IPS-15b (cell line): ENCODE measurements around the gene CTCF.
A peak's percentile ranks its signal among the peaks of the same experiment; 100 is the strongest.

Experiments
- H3K27me3 ChIP-seq: one replicate; pipeline ENCODE4 v1.6.1; 2013; ENCODE audit warnings: low read length; ENCODE audit not compliant: control insufficient read depth, insufficient read depth
- H3K36me3 ChIP-seq: one replicate; pipeline ENCODE4 v1.6.1; 2013; ENCODE audit warnings: low read length; ENCODE audit not compliant: control insufficient read depth, insufficient read depth
- H3K4me1 ChIP-seq: one replicate; pipeline ENCODE4 v1.6.1; 2013; ENCODE audit warnings: mild to moderate bottlenecking, low read length; ENCODE audit not compliant: control insufficient read depth, insufficient read depth
- H3K4me3 ChIP-seq: one replicate; pipeline ENCODE4 v1.5.1; 2013; ENCODE audit warnings: low read depth, low read length
- H3K9ac ChIP-seq: one replicate; pipeline ENCODE4 v1.6.1; 2013; ENCODE audit warnings: low read depth, mild to moderate bottlenecking, low read length
- H3K9me3 ChIP-seq: one replicate; pipeline ENCODE4 v1.6.1; 2013; ENCODE audit warnings: mild to moderate bottlenecking, low read length; ENCODE audit not compliant: control insufficient read depth, insufficient read depth

CTCF gene

DNA sequence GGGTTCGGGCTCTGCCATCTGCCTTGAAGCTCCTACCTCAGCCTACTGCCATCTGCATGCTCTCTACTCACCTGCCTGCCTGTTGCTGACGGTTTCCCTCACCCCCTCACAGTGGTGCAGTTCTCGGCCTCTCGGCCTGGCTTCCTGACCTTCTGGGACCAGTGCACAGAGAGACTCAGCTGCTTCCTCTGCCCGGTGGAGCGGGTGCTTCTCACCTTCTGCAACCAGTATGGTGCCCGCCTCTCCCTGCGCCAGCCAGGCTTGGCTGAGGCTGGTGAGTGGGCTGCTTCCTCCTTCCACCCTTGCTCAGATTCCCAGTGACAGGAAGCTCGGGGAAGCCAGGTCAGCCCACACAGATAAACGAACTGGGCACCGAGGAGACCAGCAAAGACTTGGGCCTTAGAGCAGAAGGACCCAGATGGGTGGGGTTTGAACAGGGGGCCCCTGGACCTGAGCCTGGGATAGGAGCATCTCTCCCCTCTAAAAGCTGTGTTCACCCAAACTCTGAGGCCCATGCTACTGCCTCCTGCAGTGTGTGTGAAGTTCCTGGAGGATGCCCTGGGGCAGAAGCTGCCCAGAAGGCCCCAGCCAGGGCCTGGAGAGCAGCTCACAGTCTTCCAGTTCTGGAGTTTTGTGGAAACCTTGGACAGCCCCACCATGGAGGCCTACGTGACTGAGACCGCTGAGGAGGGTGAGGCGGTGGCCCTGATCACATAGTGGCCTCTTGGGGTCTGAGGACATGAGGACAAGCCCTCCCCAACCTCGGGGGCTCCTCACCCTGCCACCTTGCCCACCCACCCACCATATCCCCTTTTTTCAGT, 17.3 kb upstream of the CTCF start:
- H3K9me3 ChIP-seq = no peaks in the 10 kb centered on the region
- no peak overlapping the region for H3K9ac ChIP-seq
- no peaks in the 10 kb centered on the region for H3K27me3 ChIP-seq
- peaks cover 2% of the 10 kb centered on the region for H3K4me1 ChIP-seq
- no peak overlapping the region for H3K4me3 ChIP-seq
- peaks cover 42% of the 10 kb centered on the region for H3K36me3 ChIP-seq

DNA sequence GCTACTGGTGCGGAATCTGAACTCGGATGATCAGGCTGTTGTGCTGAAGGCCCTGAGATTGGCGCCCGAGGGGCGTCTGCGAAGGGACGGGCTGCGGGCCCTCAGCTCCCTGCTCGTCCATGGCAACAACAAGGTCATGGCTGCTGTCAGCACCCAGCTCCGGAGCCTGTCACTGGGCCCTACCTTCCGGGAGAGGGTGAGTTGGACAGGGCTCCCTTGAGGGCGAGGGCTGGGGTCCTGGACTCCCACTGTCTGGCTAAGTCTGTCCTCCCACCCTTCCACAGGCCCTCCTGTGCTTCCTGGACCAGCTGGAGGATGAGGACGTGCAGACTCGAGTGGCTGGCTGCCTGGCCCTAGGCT, 16.7 kb upstream of the CTCF start:
- H3K36me3 ChIP-seq = peaks cover 36% of the 10 kb centered on the region
- H3K9me3 ChIP-seq = no peaks in the 10 kb centered on the region
- peaks cover 2% of the 10 kb centered on the region for H3K4me1 ChIP-seq
- H3K4me3 ChIP-seq = no peak overlapping the region
- no peak overlapping the region for H3K9ac ChIP-seq
- no peaks in the 10 kb centered on the region for H3K27me3 ChIP-seq

DNA sequence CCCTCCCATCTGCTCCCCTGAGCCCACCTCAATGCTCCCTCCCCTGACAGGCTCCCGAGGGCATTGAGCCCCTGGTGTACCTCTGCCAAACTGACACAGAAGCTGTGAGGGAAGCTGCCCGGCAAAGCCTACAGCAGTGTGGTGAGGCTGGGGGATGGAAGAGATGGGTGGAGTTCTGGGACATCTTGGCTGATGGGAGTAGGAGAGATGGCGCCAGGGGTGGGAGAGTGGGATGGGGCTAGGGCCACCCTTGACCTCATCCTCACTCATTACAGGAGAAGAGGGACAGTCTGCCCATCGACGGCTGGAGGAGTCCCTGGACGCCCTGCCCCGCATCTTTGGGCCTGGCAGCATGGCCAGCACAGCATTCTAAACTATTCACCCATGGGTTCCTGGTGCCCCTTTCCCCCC, 16.2 kb upstream of the CTCF start:
- Histone ChIP-seq H3K4me3 (no peak overlapping the region), H3K9me3 (no peaks in the 10 kb centered on the region), H3K4me1 (peaks cover 2% of the 10 kb centered on the region), H3K9ac (no peak overlapping the region), H3K36me3 (peaks cover 34% of the 10 kb centered on the region), H3K27me3 (no peaks in the 10 kb centered on the region)

DNA sequence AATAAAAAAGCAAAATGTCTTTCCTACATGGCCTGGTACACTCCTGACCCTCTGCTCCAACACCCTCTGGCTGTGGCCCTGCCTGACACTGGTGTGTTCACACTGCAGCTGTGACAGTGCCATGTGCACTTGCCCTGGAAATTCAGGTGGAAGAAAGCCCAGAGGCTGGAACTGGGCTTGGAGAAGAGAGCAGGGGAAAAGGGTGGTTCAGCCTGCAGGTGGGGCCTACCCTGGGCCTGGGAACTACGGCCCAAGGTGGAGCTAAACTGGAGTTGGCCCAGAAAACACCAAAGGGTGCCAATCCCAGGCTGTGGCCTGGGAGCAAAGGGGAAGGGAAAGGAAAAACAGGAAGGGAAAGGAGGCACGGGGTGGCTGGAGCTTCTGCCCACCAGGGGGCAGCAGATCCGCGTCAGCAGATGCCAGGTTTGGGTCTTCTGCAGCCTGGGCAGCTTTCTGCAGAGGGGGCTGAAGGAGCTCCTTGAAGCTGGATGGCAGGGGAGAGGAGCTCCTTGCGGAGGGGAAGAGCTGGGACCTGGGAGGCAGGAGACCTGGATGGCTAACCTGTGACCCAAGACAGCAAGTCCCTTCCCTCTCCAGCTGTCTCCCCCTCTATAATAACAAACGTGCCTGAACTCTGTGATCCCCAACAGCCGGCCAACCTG, 15.4 kb upstream of the CTCF start:
- Histone ChIP-seq H3K27me3 (no peaks in the 10 kb centered on the region), H3K9me3 (no peaks in the 10 kb centered on the region), H3K36me3 (peaks cover 29% of the 10 kb centered on the region), H3K4me3 (no peak overlapping the region), H3K9ac (no peak overlapping the region), H3K4me1 (peaks cover 2% of the 10 kb centered on the region)

DNA sequence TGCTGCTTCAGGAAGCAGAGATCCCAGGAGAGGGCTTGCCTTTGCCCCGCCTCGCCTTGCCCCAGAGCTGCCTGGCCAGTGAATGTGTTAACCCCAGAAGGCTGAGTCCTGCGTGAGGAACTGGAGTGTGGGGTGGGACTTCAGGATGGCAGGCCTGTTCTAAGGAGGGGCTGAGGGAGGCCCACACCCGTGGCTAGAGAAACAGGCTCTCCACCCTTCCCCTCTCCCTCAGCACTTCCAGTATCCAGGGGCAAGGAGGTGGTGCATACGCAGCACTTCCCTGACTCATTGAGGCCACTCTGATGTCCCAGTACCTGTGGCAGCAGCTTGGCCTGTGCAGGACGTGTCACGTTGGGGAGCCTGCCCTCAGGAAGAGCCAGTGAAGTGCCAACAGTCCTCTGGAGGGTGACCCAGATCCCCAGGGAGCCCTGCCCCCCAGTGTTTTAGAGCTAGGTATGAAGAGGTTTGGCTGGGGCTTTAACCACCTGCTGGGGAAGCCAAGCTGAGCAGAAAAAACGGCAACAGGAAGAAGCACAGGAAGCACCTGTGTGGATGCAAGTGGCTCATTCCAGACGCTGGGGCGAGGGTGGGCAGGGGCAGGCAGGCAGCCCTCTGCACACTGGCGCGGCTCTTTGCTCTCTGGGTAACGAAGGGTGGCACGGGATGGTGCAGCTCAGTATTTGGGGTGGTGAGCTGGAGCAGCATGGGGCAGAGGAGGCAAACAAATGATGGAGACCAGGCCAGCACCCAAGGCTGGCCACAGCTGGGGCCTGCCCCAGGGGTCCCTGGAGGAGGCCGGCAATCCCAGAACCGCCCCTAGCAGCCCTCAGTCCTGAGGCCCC, 14.7 kb upstream of the CTCF start:
- peaks cover 25% of the 10 kb centered on the region for H3K36me3 ChIP-seq
- no peak overlapping the region for H3K9ac ChIP-seq
- no peaks in the 10 kb centered on the region for H3K9me3 ChIP-seq
- no peak overlapping the region for H3K4me3 ChIP-seq
- peaks cover 2% of the 10 kb centered on the region for H3K4me1 ChIP-seq
- no peaks in the 10 kb centered on the region for H3K27me3 ChIP-seq

DNA sequence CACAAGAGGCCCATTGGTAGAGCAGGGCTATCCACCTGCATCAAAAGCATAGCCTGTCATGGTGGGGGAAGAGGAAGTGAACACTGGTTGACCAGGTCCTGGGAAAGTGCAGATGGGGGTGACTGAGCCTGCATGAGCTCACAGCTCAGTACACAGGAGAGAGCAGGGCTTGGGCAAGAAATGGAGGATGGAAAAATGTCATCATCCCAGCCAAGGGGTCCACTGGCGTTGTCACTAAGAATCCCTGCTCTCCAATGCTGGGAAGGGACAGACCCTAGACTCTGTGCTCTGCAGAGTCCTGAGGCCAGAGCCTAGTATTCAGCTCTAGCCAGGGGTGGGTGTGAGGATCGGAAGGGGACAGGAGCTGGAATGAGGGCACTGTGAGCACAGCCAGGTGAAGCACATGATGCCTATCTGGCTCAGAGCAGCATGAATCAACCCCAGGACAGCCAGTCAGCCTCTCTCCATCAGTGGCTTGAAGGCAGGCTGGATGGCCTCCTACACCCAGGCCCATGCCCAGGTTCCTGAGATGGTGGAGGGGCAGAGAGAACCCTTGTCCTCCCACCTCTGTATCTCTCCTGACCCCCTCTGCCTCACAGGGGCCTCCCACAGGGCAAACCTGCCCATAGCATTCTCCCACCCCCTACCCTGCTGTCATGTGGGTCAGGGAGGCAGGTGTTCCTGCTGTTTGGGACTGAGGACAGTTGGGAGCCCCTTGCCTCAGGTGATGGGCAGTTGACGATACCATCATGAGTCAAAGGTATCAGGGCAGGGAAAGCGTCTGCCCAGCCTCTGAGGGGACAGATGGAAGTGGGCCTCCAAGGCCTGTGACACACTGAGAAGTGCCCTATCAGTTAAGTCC, 13.8 kb upstream of the CTCF start:
- Histone ChIP-seq H3K4me1 (peaks cover 2% of the 10 kb centered on the region), H3K9me3 (no peaks in the 10 kb centered on the region), H3K27me3 (no peaks in the 10 kb centered on the region), H3K4me3 (no peak overlapping the region), H3K36me3 (peaks cover 22% of the 10 kb centered on the region), H3K9ac (no peak overlapping the region)

DNA sequence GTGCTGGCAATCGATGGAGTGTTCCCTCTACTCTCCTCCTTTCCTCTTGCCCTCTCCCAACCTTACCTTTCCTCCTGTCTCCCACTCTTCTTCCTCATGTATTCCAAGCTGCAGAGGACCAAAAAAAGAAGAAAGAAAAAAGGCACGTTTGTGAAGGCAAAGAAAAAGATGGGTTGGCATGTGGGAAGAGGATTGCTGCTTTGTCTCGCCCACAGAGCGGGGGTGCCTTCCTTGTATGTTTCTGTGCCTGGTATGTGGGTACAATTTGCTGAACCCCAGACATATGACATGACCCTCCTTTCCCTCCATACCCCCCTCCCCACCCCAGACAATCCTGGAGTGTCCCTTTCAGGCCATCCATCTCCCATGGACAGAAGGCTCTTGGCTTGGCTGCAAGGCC, 13.1 kb upstream of the CTCF start:
- Histone ChIP-seq H3K9me3 (no peaks in the 10 kb centered on the region), H3K36me3 (peaks cover 19% of the 10 kb centered on the region), H3K9ac (no peak overlapping the region), H3K4me3 (no peak overlapping the region), H3K4me1 (peaks cover 2% of the 10 kb centered on the region), H3K27me3 (no peaks in the 10 kb centered on the region)

DNA sequence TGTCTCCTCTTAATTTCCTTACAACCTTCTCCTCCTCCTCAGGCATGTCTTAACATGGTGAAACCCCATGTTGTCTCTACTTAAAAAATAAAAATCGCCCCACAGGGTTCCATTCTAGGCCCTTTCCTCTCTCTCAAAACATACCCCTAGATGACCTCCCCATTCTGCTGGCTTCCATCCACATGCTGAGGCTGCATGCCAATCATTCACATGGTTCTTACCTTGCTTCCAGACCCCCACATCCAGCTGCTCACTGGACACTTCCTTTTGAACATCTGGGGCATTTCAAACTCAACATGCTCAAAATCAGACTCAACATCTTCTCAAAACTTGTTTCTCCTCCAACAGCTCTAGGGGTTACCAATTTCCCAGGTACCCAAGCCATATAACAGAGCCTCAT, 12.4 kb upstream of the CTCF start:
- Histone ChIP-seq H3K4me1 (peaks cover 2% of the 10 kb centered on the region), H3K36me3 (peaks cover 13% of the 10 kb centered on the region), H3K4me3 (no peak overlapping the region), H3K9ac (no peak overlapping the region), H3K9me3 (no peaks in the 10 kb centered on the region), H3K27me3 (no peaks in the 10 kb centered on the region)

DNA sequence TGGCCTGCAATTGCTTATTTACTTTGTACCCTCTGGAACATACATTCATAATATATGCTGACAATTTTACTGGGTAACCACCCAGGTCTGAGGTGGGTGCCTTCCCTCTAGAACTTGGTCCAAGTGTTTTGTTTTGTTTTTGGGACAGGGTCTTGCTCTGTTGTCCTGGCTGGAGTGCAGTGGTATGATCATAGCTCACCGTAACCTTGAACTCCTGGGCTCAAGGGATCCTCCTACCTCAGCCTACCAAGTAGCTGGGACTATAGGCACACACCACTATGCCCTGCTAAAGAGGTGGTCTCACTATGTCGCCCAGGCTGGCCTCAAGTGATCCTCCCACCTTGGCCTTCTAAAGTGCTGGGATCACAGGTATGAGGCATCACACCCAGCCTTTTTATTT, 11.2 kb upstream of the CTCF start:
- Histone ChIP-seq H3K4me3 (no peak overlapping the region), H3K27me3 (no peaks in the 10 kb centered on the region), H3K9me3 (no peaks in the 10 kb centered on the region), H3K4me1 (peaks cover 2% of the 10 kb centered on the region), H3K9ac (no peak overlapping the region), H3K36me3 (peaks cover 9% of the 10 kb centered on the region)

DNA sequence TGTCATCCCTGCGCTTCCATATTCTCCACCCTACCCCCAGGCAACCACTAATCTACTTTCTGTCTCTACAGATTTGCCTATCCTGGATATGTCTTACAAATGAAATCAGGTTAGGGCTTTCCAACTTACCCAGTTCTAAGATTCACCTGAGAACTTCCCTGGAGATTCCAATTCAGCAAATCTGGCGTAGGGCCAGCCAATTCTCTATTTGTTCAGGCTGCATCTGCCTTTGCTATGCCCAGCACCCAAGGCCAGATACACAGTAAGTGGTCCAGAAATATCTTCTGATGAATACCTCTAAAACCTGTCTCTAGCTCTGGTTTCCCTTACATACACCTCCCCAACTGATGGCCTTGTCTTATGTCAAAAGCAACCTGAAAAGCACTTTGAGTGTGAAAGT, 10.4 kb upstream of the CTCF start:
- H3K36me3 ChIP-seq = peaks cover 9% of the 10 kb centered on the region
- H3K9ac ChIP-seq = no peak overlapping the region
- H3K27me3 ChIP-seq = no peaks in the 10 kb centered on the region
- H3K4me3 ChIP-seq = no peak overlapping the region
- H3K4me1 ChIP-seq = peaks cover 2% of the 10 kb centered on the region
- no peaks in the 10 kb centered on the region for H3K9me3 ChIP-seq

DNA sequence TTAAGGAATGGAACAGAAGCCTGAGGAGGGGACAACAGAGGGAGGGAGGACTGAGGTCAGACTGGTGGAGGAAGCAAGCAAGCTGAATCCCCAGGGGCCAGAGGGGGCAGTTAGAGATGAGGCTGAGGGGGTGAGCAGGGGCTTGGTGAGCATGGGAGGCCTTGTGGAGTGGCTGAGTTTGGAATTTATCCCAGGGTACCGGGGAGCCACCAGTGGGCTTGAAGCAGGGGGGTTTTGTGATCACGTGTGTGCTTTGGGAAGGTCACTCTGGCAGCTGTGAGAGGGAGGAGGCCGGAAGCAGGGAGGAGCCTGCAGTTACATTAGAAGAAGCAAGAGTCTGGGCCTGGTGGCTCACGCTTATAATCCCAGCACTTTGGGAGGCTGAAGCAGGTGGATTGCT, 9.8 kb upstream of the CTCF start:
- Histone ChIP-seq H3K9me3 (no peaks in the 10 kb centered on the region), H3K36me3 (peaks cover 7% of the 10 kb centered on the region), H3K4me1 (no peaks in the 10 kb centered on the region), H3K9ac (peak overlapping the region; percentile 47), H3K4me3 (no peak overlapping the region), H3K27me3 (no peaks in the 10 kb centered on the region)
